Smooth muscle cell of the pulmonary artery (primary cell): ENCODE measurements around the gene RASSF1. TPM values are rescaled to one million over a fixed set of nuclear protein-coding genes. Genes with fewer than 3 reads are reported as not detected.

ENCODE experiments used
- total RNA-seq: library from RNA; depleted of rRNA; stranded (reverse); fragments of >200 nt; gene quantifications from 2 replicates; pipeline ENCODE4 v1.2.3, GENCODE V29; 2014

Gene RASSF1, protein sequence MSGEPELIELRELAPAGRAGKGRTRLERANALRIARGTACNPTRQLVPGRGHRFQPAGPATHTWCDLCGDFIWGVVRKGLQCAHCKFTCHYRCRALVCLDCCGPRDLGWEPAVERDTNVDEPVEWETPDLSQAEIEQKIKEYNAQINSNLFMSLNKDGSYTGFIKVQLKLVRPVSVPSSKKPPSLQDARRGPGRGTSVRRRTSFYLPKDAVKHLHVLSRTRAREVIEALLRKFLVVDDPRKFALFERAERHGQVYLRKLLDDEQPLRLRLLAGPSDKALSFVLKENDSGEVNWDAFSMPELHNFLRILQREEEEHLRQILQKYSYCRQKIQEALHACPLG
- total RNA-seq: 34.3 and 37.3 TPM in 2 replicates

DNA sequence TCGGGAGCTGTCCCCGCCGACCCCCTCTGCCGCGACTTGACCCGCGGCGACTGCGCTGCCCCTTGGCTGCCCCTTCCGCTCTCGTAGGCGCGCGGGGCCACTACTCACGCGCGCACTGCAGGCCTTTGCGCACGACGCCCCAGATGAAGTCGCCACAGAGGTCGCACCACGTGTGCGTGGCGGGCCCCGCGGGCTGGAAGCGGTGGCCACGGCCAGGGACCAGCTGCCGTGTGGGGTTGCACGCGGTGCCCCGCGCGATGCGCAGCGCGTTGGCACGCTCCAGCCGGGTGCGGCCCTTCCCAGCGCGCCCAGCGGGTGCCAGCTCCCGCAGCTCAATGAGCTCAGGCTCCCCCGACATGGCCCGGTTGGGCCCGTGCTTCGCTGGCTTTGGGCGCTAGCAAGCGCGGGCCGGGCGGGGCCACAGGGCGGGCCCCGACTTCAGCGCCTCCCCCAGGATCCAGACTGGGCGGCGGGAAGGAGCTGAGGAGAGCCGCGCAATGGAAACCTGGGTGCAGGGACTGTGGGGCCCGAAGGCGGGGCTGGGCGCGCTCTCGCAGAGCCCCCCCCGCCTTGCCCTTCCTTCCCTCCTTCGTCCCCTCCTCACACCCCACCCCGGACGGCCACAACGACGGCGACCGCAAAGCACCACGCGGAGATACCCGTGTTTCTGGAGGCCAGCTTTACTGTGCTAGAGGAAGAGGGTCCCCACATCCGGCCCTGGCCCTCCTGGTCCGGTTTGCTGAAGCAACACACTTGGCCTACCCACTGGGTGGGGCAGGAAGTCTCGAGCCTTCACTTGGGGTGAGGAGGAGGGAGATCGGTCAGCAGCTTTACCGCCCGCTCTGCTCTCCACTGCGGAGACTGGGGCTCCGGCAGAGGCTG is at the start of gene RASSF1:
Gene RASSF1, minus strand, starts transcription at position 389 of the 882 bp plus-strand sequence. Its CDS starts 31 bp downstream, at position 358.

DNA sequence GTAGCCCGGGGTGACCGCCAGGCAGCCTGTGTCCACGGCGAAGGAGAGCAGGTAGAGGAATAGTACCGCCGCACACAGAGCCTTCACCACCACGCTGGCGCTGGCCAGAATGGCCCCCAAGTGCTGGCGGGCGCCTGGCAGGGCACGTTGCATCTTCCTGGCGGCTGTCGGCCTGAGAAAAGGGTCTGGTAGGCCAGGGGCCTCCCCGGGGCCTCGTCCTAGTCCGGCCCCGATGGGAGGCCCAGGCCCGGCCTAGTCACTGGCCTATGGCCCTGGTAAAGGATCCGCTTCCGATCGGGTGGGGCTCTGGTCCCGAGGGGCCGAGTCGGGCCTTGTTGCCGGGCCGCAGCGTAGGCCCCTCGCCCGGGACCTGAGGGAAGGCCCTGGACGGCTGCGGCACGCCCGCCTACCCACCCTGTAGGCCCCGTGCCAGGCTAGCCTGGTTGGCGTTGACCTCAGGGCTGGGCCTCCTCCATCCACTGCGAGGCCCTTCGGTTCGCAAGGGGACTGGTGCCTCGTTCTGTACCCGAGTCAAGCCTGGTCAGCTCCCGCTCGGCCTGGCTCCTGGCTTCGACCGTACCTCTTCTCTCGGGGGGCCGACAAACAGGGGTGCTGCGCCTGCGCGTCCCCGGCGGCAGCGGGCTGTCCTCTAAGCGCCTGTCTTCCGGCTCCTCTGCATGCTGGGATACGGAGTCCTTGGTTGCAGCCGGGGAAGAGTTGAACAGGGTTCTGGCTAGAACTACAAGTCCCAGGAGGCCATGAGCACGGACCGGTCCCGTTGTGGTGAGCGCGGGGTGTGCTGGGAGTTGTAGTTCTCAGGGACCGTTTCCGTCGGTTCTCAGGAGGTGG is 18.5 kb upstream of the RASSF1 start, which contains the start of gene TMEM115:
Gene TMEM115, minus strand, starts transcription at position 611 of the 849 bp plus-strand sequence. Its CDS starts 458 bp downstream, at position 153.

DNA sequence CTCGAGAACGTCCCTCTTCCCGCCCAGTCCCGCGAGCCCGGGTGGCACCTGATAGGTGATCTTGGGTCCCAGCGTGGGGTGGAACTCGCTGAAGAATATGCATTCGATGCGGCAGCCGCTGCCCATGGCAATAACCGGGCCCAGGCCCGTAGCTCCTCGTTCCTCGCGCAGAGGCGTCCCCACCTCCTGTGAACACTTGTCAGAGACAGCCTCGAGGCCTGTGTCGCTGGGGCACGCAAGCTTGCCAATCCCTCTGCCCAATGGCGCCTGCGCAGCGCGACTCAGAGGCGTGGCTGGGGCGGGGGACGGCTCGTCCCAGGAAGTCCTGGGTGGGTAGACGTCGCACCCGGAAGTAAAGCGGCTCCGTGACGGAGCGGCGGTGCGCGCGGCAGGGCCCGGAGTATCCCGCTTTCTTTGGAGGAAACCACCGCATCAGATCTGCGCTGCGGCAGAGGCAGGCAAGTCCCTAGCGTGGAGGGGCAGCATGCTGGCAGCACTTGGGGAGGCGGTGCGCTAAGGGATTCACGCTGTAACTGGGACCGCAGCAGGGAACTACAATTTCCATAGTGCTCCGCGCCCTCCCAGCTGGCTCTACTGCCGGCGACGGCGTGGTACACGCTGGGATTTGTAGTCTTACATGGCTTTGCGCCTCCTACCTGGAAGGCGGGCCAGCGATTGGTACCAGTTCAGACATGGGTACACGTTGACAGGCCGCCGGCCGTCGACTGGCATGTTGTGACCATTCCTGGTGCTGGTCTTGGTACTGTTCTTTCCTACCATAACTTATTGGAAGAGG is 10.1 kb upstream of the RASSF1 start, which contains the start of the genes CYB561D2 and NPRL2:
Gene CYB561D2, plus strand, starts transcription at position 336 of the 796 bp plus-strand sequence. CDS start 572 bp downstream, outside the sequence.
Gene NPRL2, minus strand, starts transcription at position 249 of the 796 bp plus-strand sequence. Its CDS starts 123 bp downstream, at position 126.

DNA sequence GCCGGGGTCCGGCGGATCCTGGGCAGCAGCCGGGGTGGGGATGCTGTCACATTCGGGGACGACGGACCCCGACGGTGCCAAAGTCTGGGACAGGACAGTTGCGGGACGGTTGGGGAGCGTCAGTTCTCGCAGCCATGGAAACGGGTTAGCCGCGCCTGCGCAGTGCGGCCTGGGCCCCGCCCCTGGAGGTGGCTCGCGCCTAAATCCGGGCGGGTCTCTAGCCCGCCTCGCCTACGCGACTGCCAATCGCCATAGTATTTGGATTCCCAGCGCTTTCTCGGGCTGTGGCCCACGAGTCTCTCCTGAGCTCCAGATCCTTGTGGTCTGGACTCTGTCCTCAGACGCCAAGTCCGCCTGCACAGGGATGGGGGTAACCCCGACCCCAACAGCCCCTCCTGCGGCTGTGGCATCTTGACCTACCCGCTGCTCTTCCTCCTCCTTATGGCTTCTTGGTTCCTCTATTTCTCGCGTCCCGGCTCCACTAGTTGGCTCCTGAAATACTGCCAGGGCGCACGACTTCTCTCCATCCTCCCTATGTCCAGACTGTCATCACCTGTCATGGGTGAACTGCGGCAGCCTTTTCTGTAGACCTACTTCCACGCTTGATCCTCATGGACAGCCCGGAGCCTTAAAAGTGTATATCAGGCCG is 5.1 kb upstream of the RASSF1 start, which contains the start of gene ZMYND10:
Gene ZMYND10, minus strand, starts transcription at position 147 of the 649 bp plus-strand sequence. CDS start 153 bp downstream, outside the sequence.

DNA sequence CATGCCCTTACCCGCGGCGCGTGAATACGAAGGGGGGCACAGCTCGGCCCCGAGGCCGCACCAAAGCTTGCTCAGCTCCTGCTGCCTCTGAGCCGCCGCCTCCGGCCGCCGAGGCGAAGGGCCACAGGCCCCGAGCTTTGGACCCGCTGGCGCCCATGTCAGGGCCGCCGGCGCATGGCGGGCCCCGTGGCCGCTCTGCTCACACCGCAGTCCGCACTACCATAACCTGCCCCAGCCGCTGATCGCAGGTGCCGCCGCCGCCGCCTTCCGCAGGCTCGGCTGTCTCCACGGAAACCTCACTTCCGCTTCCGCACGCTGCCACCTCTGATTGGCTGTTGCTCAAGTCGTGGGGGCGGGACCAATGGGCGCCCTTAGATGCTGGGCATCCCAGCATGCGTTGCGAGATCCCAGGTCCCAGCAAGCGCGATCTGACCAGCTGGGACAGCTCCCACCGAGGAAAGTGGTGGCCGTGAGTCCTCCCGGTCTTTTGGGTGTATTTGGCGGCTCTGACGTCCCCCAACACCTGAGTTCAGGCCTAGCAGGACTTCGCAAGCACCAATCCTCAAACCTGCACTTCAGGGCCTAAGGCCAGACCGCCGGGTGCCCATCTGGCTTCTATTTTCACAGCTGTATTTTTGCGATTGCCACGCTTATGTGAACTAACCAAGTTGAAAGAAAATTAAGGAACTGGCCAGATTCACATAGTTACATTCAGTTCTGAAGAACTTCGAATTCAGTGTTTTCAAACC is 12.5 kb downstream of the RASSF1 start, which contains the start of gene TUSC2:
Gene TUSC2, minus strand, starts transcription at position 281 of the 749 bp plus-strand sequence. Its CDS starts 124 bp downstream, at position 157.

DNA sequence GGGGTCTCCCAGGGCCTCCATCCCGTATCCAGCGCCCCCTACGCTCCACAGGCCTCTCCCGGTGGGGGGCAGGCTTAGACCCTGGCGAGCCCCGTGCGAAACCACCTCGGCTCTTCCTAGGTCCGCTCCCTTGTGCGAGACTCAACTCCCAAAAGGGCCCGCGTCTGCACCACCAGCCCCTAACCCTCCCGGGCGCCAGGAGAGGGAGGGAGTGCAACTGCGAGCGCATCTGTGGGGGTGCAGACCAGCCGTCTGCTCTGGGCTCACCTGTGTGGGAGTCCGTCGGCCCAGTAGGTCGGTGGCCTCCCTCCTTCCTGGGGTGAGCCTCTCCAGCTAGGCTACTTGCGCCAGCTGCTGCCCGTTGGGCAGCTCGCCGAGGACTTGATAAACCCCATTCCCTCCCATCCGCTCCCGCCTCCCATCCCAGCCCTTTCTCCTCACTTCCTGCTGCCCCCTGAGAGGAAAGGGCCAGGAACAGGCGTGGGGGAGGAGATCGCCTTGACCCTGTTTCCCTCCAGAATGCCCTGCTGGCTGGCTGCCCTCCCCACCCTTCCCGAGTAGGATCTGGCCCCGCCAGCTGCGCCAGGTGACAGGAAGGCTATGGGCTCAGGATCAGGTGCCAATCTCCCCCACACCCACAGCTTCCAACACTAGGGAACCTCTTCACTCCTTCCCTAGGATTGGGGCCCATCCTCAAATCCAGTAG is 18.1 kb downstream of the RASSF1 start, which contains the start of gene HYAL2:
Gene HYAL2, minus strand, starts transcription at position 360 of the 706 bp plus-strand sequence. CDS start 2,256 bp downstream, outside the sequence.

DNA sequence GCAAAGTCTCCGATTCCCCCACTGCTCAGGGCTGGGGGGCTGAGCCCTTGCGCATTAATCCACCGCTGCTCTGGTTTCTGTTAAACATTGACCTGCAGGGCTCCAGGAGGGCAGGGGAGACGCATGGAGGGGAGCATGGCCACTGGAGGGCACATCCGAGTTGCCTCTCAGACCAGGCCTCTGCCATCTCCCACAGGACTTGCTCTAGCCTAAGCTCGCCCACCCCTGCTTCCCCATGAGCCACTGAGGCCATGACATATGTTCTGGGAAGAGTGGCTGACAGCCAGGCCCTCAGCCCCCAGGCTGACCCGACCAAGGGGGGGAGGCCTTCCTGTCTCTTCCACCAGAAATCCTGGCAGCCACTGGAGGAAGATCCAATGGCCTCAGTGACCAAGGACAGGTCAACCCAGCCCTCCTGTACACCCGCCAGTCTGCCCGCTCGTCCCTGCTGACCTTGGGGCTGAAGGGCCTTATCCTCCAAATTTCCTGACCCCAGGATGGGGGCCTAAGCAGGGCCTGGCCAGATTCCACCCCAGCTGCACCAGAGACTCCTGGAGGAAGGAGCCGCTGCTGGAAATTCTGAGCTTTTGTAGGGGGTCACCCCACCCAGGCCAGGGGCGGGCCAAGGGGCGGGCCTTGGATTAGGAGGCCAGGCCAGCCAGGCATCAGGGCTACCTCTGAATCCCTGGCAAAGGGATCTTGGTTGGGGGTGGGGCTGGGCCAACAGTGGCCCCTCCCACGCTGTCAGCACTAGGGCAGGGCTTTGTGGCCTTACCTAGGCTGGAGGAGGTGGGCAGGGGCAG is 37.4 kb downstream of the RASSF1 start, which contains the start of gene HYAL1:
Gene HYAL1, minus strand, starts transcription at position 562 of the 803 bp plus-strand sequence. CDS start 618 bp downstream, outside the sequence.

DNA sequence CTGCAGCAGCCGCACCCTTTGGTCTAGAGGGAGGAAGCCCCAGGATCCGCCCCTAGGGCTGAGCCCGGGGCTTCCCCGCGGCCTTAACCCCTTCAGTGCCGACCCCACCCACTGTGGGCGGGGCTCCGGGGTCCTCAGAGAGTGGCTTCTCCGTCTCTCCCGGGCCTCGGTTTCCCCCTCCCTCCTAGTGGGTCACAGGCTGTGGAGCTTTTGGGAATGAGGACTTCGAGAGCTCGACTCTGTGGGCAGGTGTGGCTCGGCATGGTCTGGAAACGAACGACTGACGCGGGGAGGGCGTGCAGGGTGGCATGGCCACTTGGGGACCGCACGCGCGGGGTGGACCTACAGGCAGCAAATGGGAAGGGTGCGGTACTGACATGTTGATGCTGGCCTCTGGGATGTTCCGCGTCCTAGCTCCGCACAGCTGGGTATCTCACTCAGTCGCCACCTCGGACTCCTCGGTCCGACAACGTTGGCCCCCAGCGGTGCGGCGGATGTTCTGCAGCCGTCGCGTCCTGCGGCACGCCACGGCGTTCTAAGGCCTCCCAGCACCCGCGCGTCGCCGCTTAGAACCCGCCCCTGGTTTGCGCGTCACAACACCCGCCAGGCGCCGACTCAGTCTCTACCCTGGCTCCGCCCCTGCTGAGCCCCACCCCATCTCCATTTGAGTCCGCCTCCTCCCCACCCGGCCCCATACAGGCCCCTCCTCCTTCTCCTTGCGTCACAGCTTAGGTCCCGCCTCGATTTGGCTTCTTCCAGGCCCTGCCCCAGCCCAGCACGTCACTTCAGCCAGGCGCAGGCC is 41.6 kb downstream of the RASSF1 start, which contains the start of the genes HYAL3 and NAA80:
Gene HYAL3, minus strand, starts transcription at position 570 of the 802 bp plus-strand sequence. CDS start 3,803 bp downstream, outside the sequence.
Gene NAA80, minus strand, starts transcription at position 570 of the 802 bp plus-strand sequence. CDS start 1,942 bp downstream, outside the sequence.

DNA sequence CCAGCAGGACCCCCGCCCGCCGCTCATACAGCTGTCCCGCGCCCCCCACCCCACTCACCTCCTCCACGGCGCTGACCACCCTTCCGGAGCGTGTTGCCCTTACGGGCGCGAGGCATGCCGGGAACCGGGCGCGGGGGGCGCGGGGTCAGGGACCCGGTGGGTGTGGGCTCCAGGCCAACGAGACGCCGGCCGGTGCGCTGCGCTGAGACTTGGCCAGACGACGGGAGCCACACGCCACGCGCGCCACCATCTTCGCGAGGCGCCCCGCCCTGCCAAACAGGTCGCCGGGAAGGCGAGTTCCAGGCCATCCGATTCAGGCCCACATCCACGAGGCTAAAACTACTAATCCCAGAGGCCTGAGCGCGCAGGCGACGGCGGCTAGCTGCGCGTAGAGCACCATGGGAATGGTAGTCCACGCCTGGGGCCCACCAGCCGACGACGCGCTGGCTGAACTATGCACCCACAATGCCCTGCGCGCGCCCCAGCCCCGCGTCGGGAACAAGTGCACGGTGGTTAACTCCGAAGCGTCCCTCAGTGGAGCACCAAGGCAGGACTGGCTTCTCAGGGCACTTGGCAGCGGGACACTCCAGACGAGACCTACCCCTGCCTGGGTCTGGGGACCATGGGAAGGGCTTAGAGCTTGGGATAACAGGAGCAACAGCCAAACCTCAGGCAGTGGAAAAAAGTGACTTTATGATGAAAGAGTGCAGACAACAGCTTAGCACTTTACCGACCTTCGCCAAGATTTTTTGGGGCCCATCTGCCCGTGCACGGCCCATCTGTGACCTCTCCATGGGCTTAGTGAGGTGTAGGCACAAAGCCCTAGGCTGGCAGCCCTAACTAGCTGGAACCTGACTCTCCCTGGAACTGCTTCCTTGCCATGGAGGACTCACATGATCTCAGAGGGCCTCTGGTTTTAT is 48.2 kb downstream of the RASSF1 start, which contains the start of gene IFRD2:
Gene IFRD2, minus strand, starts transcription at position 271 of the 920 bp plus-strand sequence. Its CDS starts 155 bp downstream, at position 116.

Other genes starting within 250 kb of the RASSF1 start
- gene SEMA3F, start 185.5 kb downstream of the RASSF1 start, total RNA-seq: 18.6 and 31.0 TPM in 2 replicates
- not detected in 2 replicates for gene GNAT1, start 149.2 kb downstream of the RASSF1 start, total RNA-seq
- gene SLC38A3, start 135.6 kb downstream of the RASSF1 start, total RNA-seq: not detected in 2 replicates
- gene GNAI2, start 104.6 kb downstream of the RASSF1 start, total RNA-seq: 286 and 323 TPM in 2 replicates
- 17.2 and 25.6 TPM in 2 replicates for gene SEMA3B, start 71.7 kb downstream of the RASSF1 start, total RNA-seq
- not detected in 2 replicates for gene LSMEM2, start 61.7 kb downstream of the RASSF1 start, total RNA-seq
- gene IFRD2, start 48.4 kb downstream of the RASSF1 start, total RNA-seq: 53.4 and 85.1 TPM in 2 replicates
- 10.6 and 10.8 TPM in 2 replicates for gene HYAL3, start 41.4 kb downstream of the RASSF1 start, total RNA-seq
- gene NAA80, start 41.4 kb downstream of the RASSF1 start, total RNA-seq: 3.5 and 5.4 TPM in 2 replicates
- 0.89 and 2.5 TPM in 2 replicates for gene HYAL1, start 37.3 kb downstream of the RASSF1 start, total RNA-seq
- gene HYAL2, start 18.1 kb downstream of the RASSF1 start, total RNA-seq: 64.6 and 107 TPM in 2 replicates
- 14.5 and 18.3 TPM in 2 replicates for gene TUSC2, start 12.6 kb downstream of the RASSF1 start, total RNA-seq
- 0.91 and 1.1 TPM in 2 replicates for gene ZMYND10, start 4.9 kb upstream of the RASSF1 start, total RNA-seq
- gene NPRL2, start 9.9 kb upstream of the RASSF1 start, total RNA-seq: 18.4 and 20.1 TPM in 2 replicates
- gene CYB561D2, start 10.0 kb upstream of the RASSF1 start, total RNA-seq: 31.0 and 32.3 TPM in 2 replicates
- gene TMEM115, start 18.7 kb upstream of the RASSF1 start, total RNA-seq: 53.0 and 54.7 TPM in 2 replicates
- gene CACNA2D2, start 162.8 kb upstream of the RASSF1 start, total RNA-seq: 0.07 TPM in 2 replicates
- 24.4 and 30.9 TPM in 2 replicates for gene C3orf18, start 226.9 kb upstream of the RASSF1 start, total RNA-seq
- 20.8 and 31.6 TPM in 2 replicates for gene HEMK1, start 228.7 kb upstream of the RASSF1 start, total RNA-seq